H1 (cell line): ENCODE results near the gene HYAL1. TPM values are rescaled to one million over a fixed set of nuclear protein-coding genes. Genes with fewer than 3 reads are reported as not detected.

Experiments used
- CTCF ChIA-PET: fragments of 300-600 bp; sonication (Branson Sonifier 250); formaldehyde crosslinking; loops from one replicate; lab custom pipeline; 2021; ENCODE audit not compliant: partially characterized antibody; lab: Charles Lee
- POLR2A ChIA-PET: fragments of 300-600 bp; sonication (Branson Sonifier 250); formaldehyde crosslinking; loops from one replicate; lab custom pipeline; 2021; ENCODE audit warnings: inconsistent platforms; ENCODE audit not compliant: partially characterized antibody; lab: Charles Lee
- DNase-seq, 2 experiments: peaks; one replicate each; pipeline versions ENCODE4 v3.0.0 to v3.0.0-alpha.2; 2010 to 2022; ENCODE audit warnings: low spot score in 2 of 2, low read depth in 1 of 2, mixed read lengths in 1 of 2
- FAIRE-seq: peaks from 2 replicates; lab custom pipeline; 2011; peaks lifted over from hg19 to GRCh38; lab: Jason Lieb, UNC
- H2AFZ ChIP-seq: 2 replicates; pipeline ENCODE4 v1.8.1; 2012; ENCODE audit warnings: low read length, inconsistent platforms
- H2AK5ac ChIP-seq: 2 replicates; pipeline ENCODE4 v1.6.1; 2013; ENCODE audit warnings: low read depth, low read length
- H2BK120ac ChIP-seq: replicated peaks from 2 replicates; pipeline ENCODE3; 2013; ENCODE audit warnings: low read depth, low read length, inconsistent platforms
- H2BK12ac ChIP-seq: 2 replicates; pipeline ENCODE4 v1.6.1; 2013; ENCODE audit warnings: low read depth, low read length
- H2BK15ac ChIP-seq: 2 replicates; pipeline ENCODE4 v1.6.1; 2013; ENCODE audit warnings: low read length
- H2BK20ac ChIP-seq: 2 replicates; pipeline ENCODE4 v1.6.1; 2013; ENCODE audit warnings: low read length
- H2BK5ac ChIP-seq: 2 replicates; pipeline ENCODE4 v1.6.1; 2013; ENCODE audit warnings: low read depth, low read length
- H3K14ac ChIP-seq: 2 replicates; pipeline ENCODE4 v1.6.1; 2013; ENCODE audit warnings: inconsistent platforms; ENCODE audit not compliant: insufficient read length
- H3K18ac ChIP-seq: 2 replicates; pipeline ENCODE4 v1.6.1; 2013; ENCODE audit warnings: low read length; ENCODE audit errors: extremely low read depth
- H3K23ac ChIP-seq: 2 replicates; pipeline ENCODE4 v1.6.1; 2013; ENCODE audit warnings: inconsistent platforms; ENCODE audit not compliant: insufficient read length
- H3K23me2 ChIP-seq: 2 replicates; pipeline ENCODE4 v1.6.1; 2013; ENCODE audit warnings: low read depth, low read length
- H3K27ac ChIP-seq: 2 replicates; pipeline ENCODE4 v1.6.1; 2011; ENCODE audit warnings: low read depth, low read length, inconsistent platforms
- H3K27me3 ChIP-seq, 4 experiments: replicated peaks in 1 of 4; 1 replicate in 1 of 4; 2 replicates in 3 of 4; pipeline versions ENCODE4 v1.6.1 to v1.8.1; 2011 to 2013; ENCODE audit warnings: low read length in 3 of 4, mild to moderate bottlenecking in 3 of 4, inconsistent platforms in 2 of 4, mixed read lengths in 2 of 4, moderate library complexity in 1 of 4; ENCODE audit not compliant: control insufficient read depth in 3 of 4, insufficient read depth in 3 of 4; ENCODE audit errors: extremely low read depth in 1 of 4
- H3K36me3 ChIP-seq, 4 experiments: 2 replicates each; pipeline versions ENCODE4 v1.6.1 to v1.8.1; 2011 to 2013; ENCODE audit warnings: mild to moderate bottlenecking in 4 of 4, low read length in 3 of 4, moderate library complexity in 2 of 4, control low read depth in 1 of 4, inconsistent platforms in 1 of 4; ENCODE audit not compliant: insufficient read depth in 4 of 4, control insufficient read depth in 2 of 4
- H3K4ac ChIP-seq: replicated peaks from 2 replicates; pipeline ENCODE3; 2013; ENCODE audit warnings: low read length, low read depth, mixed read lengths, inconsistent platforms; ENCODE audit not compliant: insufficient read length
- H3K4me1 ChIP-seq, 4 experiments: replicated peaks in 1 of 4; 1 replicate in 1 of 4; 2 replicates in 3 of 4; pipeline versions ENCODE4 v1.6.1 to v1.8.1; 2011 to 2013; ENCODE audit warnings: low read length in 3 of 4, inconsistent platforms in 2 of 4, mixed read lengths in 1 of 4; ENCODE audit not compliant: insufficient read depth in 4 of 4, control insufficient read depth in 3 of 4
- H3K4me2 ChIP-seq, 2 experiments: 2 replicates each; pipeline versions ENCODE4 v1.6.1 to v1.8.1; 2011 to 2013; ENCODE audit warnings: low read depth in 2 of 2, low read length in 2 of 2, control low read depth in 1 of 2, inconsistent platforms in 1 of 2, mild to moderate bottlenecking in 1 of 2; ENCODE audit not compliant: insufficient read depth in 1 of 2
- H3K4me3 ChIP-seq, 4 experiments: fragments of 200-600, 300-600 bp in 1 of 4; sonication (generic), shearing (Covaris generic), sonication (Bioruptor Twin) in 1 of 4; 2 replicates each; pipeline versions ENCODE4 v1.5.1 to v1.8.1; 2011 to 2016; ENCODE audit warnings: low read length in 4 of 4, low read depth in 3 of 4, control low read depth in 2 of 4, inconsistent platforms in 2 of 4, mild to moderate bottlenecking in 2 of 4, mixed read lengths in 1 of 4, moderate library complexity in 1 of 4; ENCODE audit not compliant: insufficient read depth in 2 of 4; ENCODE audit errors: extremely low read depth in 1 of 4
- H3K56ac ChIP-seq: replicated peaks from 2 replicates; pipeline ENCODE3; 2013; ENCODE audit warnings: low read depth, mild to moderate bottlenecking, mixed read lengths, low read length, inconsistent platforms; ENCODE audit not compliant: insufficient read length
- H3K79me1 ChIP-seq: 2 replicates; pipeline ENCODE4 v1.6.1; 2013; ENCODE audit warnings: low read depth, low read length, control low read depth
- H3K79me2 ChIP-seq, 2 experiments: 2 replicates each; pipeline versions ENCODE4 v1.6.1 to v1.8.1; 2012 to 2013; ENCODE audit warnings: low read length in 2 of 2, mild to moderate bottlenecking in 2 of 2, inconsistent platforms in 1 of 2; ENCODE audit not compliant: insufficient read depth in 2 of 2, control insufficient read depth in 1 of 2
- H3K9ac ChIP-seq, 4 experiments: replicated peaks in 1 of 4; 1 replicate in 1 of 4; 2 replicates in 3 of 4; pipeline versions ENCODE4 v1.6.1 to v1.8.1; 2011 to 2013; ENCODE audit warnings: low read depth in 3 of 4, low read length in 3 of 4, control low read depth in 2 of 4, mild to moderate bottlenecking in 2 of 4, moderate library complexity in 2 of 4, inconsistent platforms in 1 of 4; ENCODE audit errors: extremely low read depth in 1 of 4
- H3K9me3 ChIP-seq, 2 experiments: 2 replicates each; pipeline versions ENCODE4 v1.6.1 to v1.8.1; 2012 to 2013; ENCODE audit warnings: mild to moderate bottlenecking in 2 of 2, moderate library complexity in 2 of 2, control low read depth in 1 of 2, inconsistent platforms in 1 of 2, low read depth in 1 of 2, low read length in 1 of 2, mixed read lengths in 1 of 2; ENCODE audit not compliant: insufficient read depth in 2 of 2
- H4K20me1 ChIP-seq, 2 experiments: replicated peaks in 1 of 2; 2 replicates each; pipeline versions ENCODE3 to v1.8.1; 2011 to 2013; ENCODE audit warnings: inconsistent platforms in 2 of 2, low read length in 2 of 2, mild to moderate bottlenecking in 1 of 2; ENCODE audit not compliant: insufficient read depth in 2 of 2, control insufficient read depth in 1 of 2
- H4K5ac ChIP-seq: 2 replicates; pipeline ENCODE4 v1.6.1; 2013; ENCODE audit warnings: low read length, low read depth, mixed read lengths, inconsistent platforms; ENCODE audit not compliant: insufficient read length
- H4K8ac ChIP-seq: 2 replicates; pipeline ENCODE4 v1.8.0; 2013; ENCODE audit warnings: mild to moderate bottlenecking, moderate library complexity, low read length, inconsistent platforms; ENCODE audit not compliant: insufficient read depth; ENCODE audit errors: extremely low read depth
- H4K91ac ChIP-seq: replicated peaks from 2 replicates; pipeline ENCODE3; 2013; ENCODE audit warnings: low read length, mixed read lengths, inconsistent platforms; ENCODE audit not compliant: insufficient read length
- SUZ12 ChIP-seq: fragments of 200-600 bp; sonication (generic); IDR thresholded peaks from 2 replicates; pipeline ENCODE4 v1.6.1; 2012; ENCODE audit warnings: mild to moderate bottlenecking, inconsistent platforms, low read length, moderate library complexity, mixed read lengths
- TAF1 ChIP-seq: IDR thresholded peaks from 2 replicates; pipeline ENCODE4 v1.6.1; 2011; ENCODE audit warnings: mild to moderate bottlenecking, low read depth, low read length
- WGBS, 2 experiments: shearing (Covaris generic) in 1 of 2; methylation state at CpG; one replicate each; pipeline versions ENCODE4 v1.1.6 to v1.1.7; 2013 to 2015; ENCODE audit warnings: low lambda C conversion rate in 2 of 2, mixed read lengths in 2 of 2, inconsistent platforms in 1 of 2, low coverage in 1 of 2, missing lambda C conversion rate in 1 of 2; ENCODE audit not compliant: insufficient replicate concordance in 2 of 2, insufficient coverage in 1 of 2, insufficient read length in 1 of 2; ENCODE audit errors: extremely low coverage in 1 of 2, missing lambda C conversion rate in 1 of 2; 5-methylcytosine and 5-hydroxymethylcytosine counted together
- polyA plus RNA-seq, 7 experiments: library from polyadenylated mRNA; depleted of rRNA in 3 of 7; stranded (reverse) in 5 of 7; unstranded in 2 of 7; fragments of >200 nt in 5 of 7; fragments of 200-250 nt in 2 of 7; gene quantifications; 1 replicate in 5 of 7; 2 replicates in 1 of 7; 4 replicates in 1 of 7; pipeline versions ENCODE4 v1.2.1 to v1.2.3, GENCODE V29; 2011 to 2013; ENCODE audit warnings: missing spikeins in 2 of 7, mixed read lengths in 2 of 7
- total RNA-seq: library from RNA; stranded (reverse); fragmentation: NEBNext Ultra II Directional; extraction: Animal tissue kit (Norgen Biotek cat#: 25700); gene quantifications from 2 replicates; pipeline ENCODE4 v1.2.1, GENCODE V29; 2021

The HYAL1 gene
- total and polyA plus RNA-seq, 2 of the 8 experiments (the other 6 are each of a cell fraction or from before 2014, with no cell fraction given) = 2.0 to 5.4 TPM

DNA sequence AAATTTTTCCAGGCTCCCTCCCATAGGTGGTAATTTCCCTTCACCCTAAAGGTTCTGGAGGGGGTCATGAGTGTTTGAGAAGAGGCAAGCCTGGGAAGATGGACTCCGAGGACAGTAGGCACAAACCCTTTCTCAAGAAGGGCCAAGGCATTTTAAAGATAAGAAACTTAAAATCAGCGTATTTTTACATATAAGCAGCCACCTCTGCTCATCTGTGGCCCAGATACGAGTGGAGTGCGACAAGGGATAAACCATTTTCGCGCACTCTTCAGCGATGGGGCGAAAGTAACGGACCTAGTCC, 36.7 kb upstream of the HYAL1 start:
- TF ChIP-seq SUZ12 (no peak), TAF1 (no peak)
- peak overlapping the region; percentile 65 to 87 for H3K4me2 ChIP-seq
- H2BK20ac ChIP-seq = no peak overlapping the region
- H4K5ac ChIP-seq = no peak overlapping the region
- peak overlapping the region; percentile 46; the same call in 1 of the 2 replicates for H2BK12ac ChIP-seq
- no peak overlapping the region for H3K56ac ChIP-seq
- no peak overlapping the region for H4K91ac ChIP-seq
- H3K9me3 ChIP-seq = no peaks in the 10 kb centered on the region
- no peak overlapping the region for H2BK120ac ChIP-seq
- H3K4me3 ChIP-seq = peak overlapping the region; percentile 33 to 63 (median 46)
- ChIA-PET CTCF (interaction anchor here (0.9 to 1.2 kb wide), 3 partner anchors 17 to 273 kb away, joined by 3 to 4 read pairs (median 3); no protein-coding TSS in a partner anchor), POLR2A (interaction anchor here (0.5 to 3.3 kb wide), 6 partner anchors 10 to 33 kb away, joined by 3 to 17 read pairs (median 4); partner anchors contain the start of genes CYB561D2, HYAL2, NPRL2 and TUSC2)
- no peak overlapping the region for H2AFZ ChIP-seq
- no peak for DNase-seq
- H3K9ac ChIP-seq = no peak overlapping the region
- peaks cover 0 to 9% of the 10 kb centered on the region in 2 experiments for H4K20me1 ChIP-seq
- H3K14ac ChIP-seq = no peak overlapping the region
- peak overlapping the region; percentile 57; the same call in 1 of the 2 replicates for H4K8ac ChIP-seq
- 30% methylated on average over 9 of the region's 9 CpGs; no CpG with 5 or more reads in 1 of the 2 experiments for WGBS, 2 experiments
- peaks cover 0 to 21% (median 15%) of the 10 kb centered on the region in 4 experiments; a peak in 5 of 7 replicates for H3K4me1 ChIP-seq
- H3K79me1 ChIP-seq = peaks cover 3% of the 10 kb centered on the region; the same call in 1 of the 2 replicates
- H3K36me3 ChIP-seq = no peaks in the 10 kb centered on the region
- H2BK5ac ChIP-seq = no peak overlapping the region
- H2BK15ac ChIP-seq = no peak overlapping the region
- no peak overlapping the region for H3K23ac ChIP-seq
- peaks cover 18% of the 10 kb centered on the region for H3K23me2 ChIP-seq
- H3K27ac ChIP-seq = no peak overlapping the region
- peaks cover 23 to 62% (median 48%) of the 10 kb centered on the region in 4 experiments for H3K27me3 ChIP-seq
- no peak overlapping the region for H2AK5ac ChIP-seq
- peak overlapping the region; percentile 75; the same call in 1 of the 2 replicates for H3K18ac ChIP-seq
- peaks cover 0 to 17% of the 10 kb centered on the region in 2 experiments; a peak in 2 of 4 replicates for H3K79me2 ChIP-seq
- FAIRE-seq = no peak
- H3K4ac ChIP-seq = no peak overlapping the region
